MM.1S (cell line): ENCODE measurements around the gene TBC1D14.

ENCODE experiments used
- DNase-seq: peaks from one replicate; pipeline ENCODE4 v3.0.0-alpha.2; 2015
- H2AFZ ChIP-seq: fragments of 300-600 bp; sonication (generic); 2 replicates; pipeline ENCODE4 v1.6.0; 2016; ENCODE audit warnings: antibody characterized with exemption, low read length
- H3F3A ChIP-seq: fragments of 300-600 bp; sonication (generic); 2 replicates; pipeline ENCODE4 v1.6.1; 2016; ENCODE audit warnings: mild to moderate bottlenecking, antibody characterized with exemption, low read length, moderate library complexity, mixed read lengths; ENCODE audit not compliant: insufficient read depth
- H3K27ac ChIP-seq: fragments of 300-600 bp; sonication (generic); 2 replicates; pipeline ENCODE4 v1.5.1; 2016; ENCODE audit warnings: mild to moderate bottlenecking, low read length
- H3K27me3 ChIP-seq: fragments of 300-600 bp; sonication (generic); replicated peaks from 2 replicates; pipeline ENCODE4 v1.6.0; 2016; ENCODE audit warnings: low read length; ENCODE audit not compliant: insufficient read depth
- H3K36me3 ChIP-seq: fragments of 300-600 bp; sonication (generic); replicated peaks from 2 replicates; pipeline ENCODE4 v1.6.1; 2016; ENCODE audit warnings: mild to moderate bottlenecking, low read length, mixed read lengths; ENCODE audit not compliant: insufficient read depth
- H3K4me1 ChIP-seq: fragments of 300-600 bp; sonication (generic); 2 replicates; pipeline ENCODE4 v1.6.1; 2016; ENCODE audit warnings: low read length, mixed read lengths
- H3K4me2 ChIP-seq: fragments of 300-600 bp; sonication (generic); 2 replicates; pipeline ENCODE4 v1.6.0; 2016; ENCODE audit warnings: low read depth, low read length
- H3K4me3 ChIP-seq: fragments of 300-600 bp; sonication (generic); 2 replicates; pipeline ENCODE4 v1.5.1; 2016; ENCODE audit warnings: low read length, mixed read lengths
- H3K79me2 ChIP-seq: fragments of 300-600 bp; sonication (generic); 2 replicates; pipeline ENCODE4 v1.6.1; 2016; ENCODE audit warnings: mixed run types, low read length, mixed read lengths
- H3K9ac ChIP-seq: fragments of 300-600 bp; sonication (generic); 2 replicates; pipeline ENCODE4 v1.6.1; 2016; ENCODE audit warnings: low read length, mixed read lengths
- H3K9me2 ChIP-seq: fragments of 300-600 bp; sonication (generic); replicated peaks from 2 replicates; pipeline ENCODE4 v1.6.1; 2016; ENCODE audit warnings: mild to moderate bottlenecking, low read length, mixed read lengths; ENCODE audit not compliant: insufficient read depth
- H3K9me3 ChIP-seq: fragments of 300-600 bp; sonication (generic); replicated peaks from 2 replicates; pipeline ENCODE4 v1.6.1; 2016; ENCODE audit warnings: mild to moderate bottlenecking, low read length, mixed read lengths; ENCODE audit not compliant: insufficient read depth
- H4K20me1 ChIP-seq: fragments of 300-600 bp; sonication (generic); 2 replicates; pipeline ENCODE4 v1.6.1; 2016; ENCODE audit warnings: mild to moderate bottlenecking, low read length, moderate library complexity, mixed read lengths; ENCODE audit not compliant: insufficient read depth
- EZH2 ChIP-seq: fragments of 300-600 bp; sonication (generic); optimal IDR thresholded peaks from 2 replicates; pipeline ENCODE3; 2017; ENCODE audit warnings: low read depth, mild to moderate bottlenecking, antibody characterized with exemption, low read length, mixed read lengths
- EZH2phosphoT487 ChIP-seq: fragments of 300-600 bp; sonication (generic); IDR thresholded peaks from 2 replicates; pipeline ENCODE4 v1.6.1; 2018; ENCODE audit warnings: antibody characterized with exemption, low read length
- TF ChIP-seq, protein P1 (sequence below): fragments of 300-600 bp; sonication (generic); IDR thresholded peaks from 2 replicates; pipeline ENCODE4 v1.5.1; 2016; ENCODE audit warnings: antibody characterized with exemption, low read length, mixed read lengths

Gene TBC1D14

DNA sequence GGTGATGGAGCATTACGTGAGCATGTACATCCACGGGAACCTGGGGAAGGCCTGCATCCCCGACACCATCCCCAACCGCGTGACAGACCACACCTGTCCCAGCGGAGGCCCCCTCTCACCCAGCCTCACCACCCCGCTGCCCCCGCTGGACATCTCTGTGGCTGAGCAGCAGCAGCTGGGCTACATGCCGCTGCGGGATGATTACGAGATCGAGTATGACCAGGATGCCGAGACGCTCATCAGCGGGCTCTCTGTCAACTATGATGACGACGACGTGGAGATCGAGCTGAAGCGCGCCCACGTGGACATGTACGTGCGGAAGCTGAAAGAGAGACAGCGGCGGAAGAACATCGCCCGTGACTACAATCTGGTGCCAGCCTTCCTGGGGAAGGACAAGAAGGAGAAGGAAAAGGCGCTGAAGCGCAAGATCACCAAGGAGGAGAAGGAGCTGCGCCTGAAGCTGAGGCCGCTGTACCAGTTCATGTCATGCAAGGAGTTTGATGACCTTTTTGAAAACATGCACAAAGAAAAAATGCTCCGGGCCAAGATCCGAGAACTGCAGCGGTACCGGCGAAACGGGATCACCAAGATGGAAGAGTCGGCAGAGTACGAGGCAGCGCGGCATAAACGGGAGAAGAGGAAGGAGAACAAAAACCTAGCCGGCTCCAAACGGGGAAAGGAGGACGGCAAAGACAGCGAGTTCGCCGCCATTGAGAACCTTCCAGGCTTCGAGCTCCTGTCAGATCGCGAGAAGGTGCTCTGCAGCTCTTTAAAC, 144.7 kb downstream of the TBC1D14 start:
- H3K9ac ChIP-seq, result no peak overlapping the region
- H3F3A ChIP-seq, result peaks cover 13% of the 10 kb centered on the region
- no peaks in the 10 kb centered on the region for H3K27me3 ChIP-seq
- H3K4me3 ChIP-seq, result no peak overlapping the region
- H3K4me2 ChIP-seq, result no peak overlapping the region
- no peak overlapping the region for H3K27ac ChIP-seq
- H2AFZ ChIP-seq, result no peak overlapping the region
- H4K20me1 ChIP-seq, result peaks cover 7% of the 10 kb centered on the region; the same call in 1 of the 2 replicates
- DNase-seq, result no peak
- no peaks in the 10 kb centered on the region for H3K9me3 ChIP-seq
- H3K4me1 ChIP-seq, result peaks cover 13% of the 10 kb centered on the region
- TF ChIP-seq EZH2phosphoT487 (no peak), EZH2 (no peak)
- TF ChIP-seq, protein P1, sequence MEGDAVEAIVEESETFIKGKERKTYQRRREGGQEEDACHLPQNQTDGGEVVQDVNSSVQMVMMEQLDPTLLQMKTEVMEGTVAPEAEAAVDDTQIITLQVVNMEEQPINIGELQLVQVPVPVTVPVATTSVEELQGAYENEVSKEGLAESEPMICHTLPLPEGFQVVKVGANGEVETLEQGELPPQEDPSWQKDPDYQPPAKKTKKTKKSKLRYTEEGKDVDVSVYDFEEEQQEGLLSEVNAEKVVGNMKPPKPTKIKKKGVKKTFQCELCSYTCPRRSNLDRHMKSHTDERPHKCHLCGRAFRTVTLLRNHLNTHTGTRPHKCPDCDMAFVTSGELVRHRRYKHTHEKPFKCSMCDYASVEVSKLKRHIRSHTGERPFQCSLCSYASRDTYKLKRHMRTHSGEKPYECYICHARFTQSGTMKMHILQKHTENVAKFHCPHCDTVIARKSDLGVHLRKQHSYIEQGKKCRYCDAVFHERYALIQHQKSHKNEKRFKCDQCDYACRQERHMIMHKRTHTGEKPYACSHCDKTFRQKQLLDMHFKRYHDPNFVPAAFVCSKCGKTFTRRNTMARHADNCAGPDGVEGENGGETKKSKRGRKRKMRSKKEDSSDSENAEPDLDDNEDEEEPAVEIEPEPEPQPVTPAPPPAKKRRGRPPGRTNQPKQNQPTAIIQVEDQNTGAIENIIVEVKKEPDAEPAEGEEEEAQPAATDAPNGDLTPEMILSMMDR, result no peak
- peaks cover 4% of the 10 kb centered on the region for H3K36me3 ChIP-seq
- H3K9me2 ChIP-seq, result no peaks in the 10 kb centered on the region
- H3K79me2 ChIP-seq, result peaks cover 35% of the 10 kb centered on the region

GRCh38 chr4:7055111-7055989, 145.7 kb downstream of the TBC1D14 start:
- peaks cover 11% of the 10 kb centered on the region for H3K36me3 ChIP-seq
- H3K9me3 ChIP-seq, result no peaks in the 10 kb centered on the region
- H3K27ac ChIP-seq, result no peak overlapping the region
- no peak overlapping the region for H3K4me3 ChIP-seq
- peaks cover 18% of the 10 kb centered on the region for H3K4me1 ChIP-seq
- no peaks in the 10 kb centered on the region for H3K9me2 ChIP-seq
- TF ChIP-seq EZH2phosphoT487 (no peak), EZH2 (no peak)
- TF ChIP-seq, protein P1, result no peak
- H4K20me1 ChIP-seq, result peaks cover 10% of the 10 kb centered on the region; the same call in 1 of the 2 replicates
- H3K27me3 ChIP-seq, result no peaks in the 10 kb centered on the region
- peaks cover 21% of the 10 kb centered on the region for H3F3A ChIP-seq
- DNase-seq, result no peak
- H3K79me2 ChIP-seq, result peaks cover 28% of the 10 kb centered on the region
- no peak overlapping the region for H2AFZ ChIP-seq
- no peak overlapping the region for H3K9ac ChIP-seq
- no peak overlapping the region for H3K4me2 ChIP-seq

- H3K79me2 ChIP-seq, result peaks cover 24% of the 10 kb centered on the region
- no peaks in the 10 kb centered on the region for H3K27me3 ChIP-seq
- peaks cover 22% of the 10 kb centered on the region for H3F3A ChIP-seq
- no peak overlapping the region for H3K4me3 ChIP-seq
- H3K36me3 ChIP-seq, result peaks cover 15% of the 10 kb centered on the region
- no peak overlapping the region for H2AFZ ChIP-seq
- no peak overlapping the region for H3K9ac ChIP-seq
- H3K9me2 ChIP-seq, result no peaks in the 10 kb centered on the region
- DNase-seq, result no peak
- no peaks in the 10 kb centered on the region for H3K9me3 ChIP-seq
- TF ChIP-seq, protein P1, result no peak
- no peak for TF ChIP-seq EZH2phosphoT487
- no peak for TF ChIP-seq EZH2
- no peak overlapping the region for H3K27ac ChIP-seq
- H4K20me1 ChIP-seq, result peaks cover 12% of the 10 kb centered on the region; the same call in 1 of the 2 replicates
- H3K4me1 ChIP-seq, result peaks cover 18% of the 10 kb centered on the region
- no peak overlapping the region for H3K4me2 ChIP-seq
Observed at GRCh38 chr4:7055990-7056325, 146.3 kb downstream of the TBC1D14 start.
